ENCODE measurements around the gene PRKG1. TPM values are rescaled to one million over a fixed set of nuclear protein-coding genes. Genes with fewer than 3 reads are reported as not detected.

The PRKG1 gene
- total and polyA plus RNA-seq, 2 of the 4 experiments (the other 2 are of a cell fraction): 3.5 to 18.3 TPM

- no peaks in the 10 kb centered on the region for H3K27me3 ChIP-seq (ENCODE audit: control insufficient read depth, insufficient read depth, low read length)
Observed at GRCh38 chr10:51696251-51696650, 622.0 kb downstream of the PRKG1 start.

More at GRCh38 chr10:51696251-51696650, 622.0 kb downstream of the PRKG1 start:
- intact Hi-C loops (cut with micrococcal nuclease): loop anchor here (5.0 to 10.0 kb wide), 3 partner anchors 266 to 691 kb away; partner anchors contain the start of gene PRKG1
- H3K9ac ChIP-seq (ENCODE audit: low read depth, low read length): no peak overlapping the region
- DNase-seq: no peak
- TF ChIP-seq RCOR1 (IDR thresholded peaks at IDR 0.05; ENCODE audit: insufficient replicate concordance, low read length): no peak
- TF ChIP-seq POLR2A (IDR thresholded peaks at IDR 0.05; ENCODE audit: low read depth, low read length): no peak
- TF ChIP-seq MXI1 (IDR thresholded peaks at IDR 0.05; ENCODE audit: borderline replicate concordance, low read depth, low read length): no peak
- TF ChIP-seq MAZ (IDR thresholded peaks at IDR 0.05; ENCODE audit: borderline replicate concordance, low read depth, low read length): no peak
- no peak for TF ChIP-seq USF2 (IDR thresholded peaks at IDR 0.05; ENCODE audit: low read depth, low read length)
- TF ChIP-seq ELK1 (IDR thresholded peaks at IDR 0.05; ENCODE audit: borderline replicate concordance, low read depth, low read length): no peak
- no peak for TF ChIP-seq MAFK (IDR thresholded peaks at IDR 0.05; ENCODE audit: low read depth, low read length)
- no peak for TF ChIP-seq CTCF (conservative IDR thresholded peaks at IDR 0.05; ENCODE audit: low read depth, low read length)
- TF ChIP-seq RFX5 (IDR thresholded peaks at IDR 0.05; ENCODE audit: low read depth, low read length): no peak
- no peak for TF ChIP-seq NFE2L2 (IDR thresholded peaks at IDR 0.05; ENCODE audit: low read depth, low read length)
- no peak for TF ChIP-seq CEBPB (IDR thresholded peaks at IDR 0.05; ENCODE audit: low read depth, low read length)
- TF ChIP-seq BHLHE40 (IDR thresholded peaks at IDR 0.05; ENCODE audit: low read depth, low read length): no peak
- no peak for TF ChIP-seq SMC3 (IDR thresholded peaks at IDR 0.05; ENCODE audit: low read depth, low read length)
- TF ChIP-seq CHD1 (IDR thresholded peaks at IDR 0.05; ENCODE audit: low read depth, low read length): no peak
- no peak for TF ChIP-seq FOS (IDR thresholded peaks at IDR 0.05; ENCODE audit: low read depth, low read length)
- no peak overlapping the region for H3K23ac ChIP-seq (ENCODE audit: low read depth, low read length)
- no peak overlapping the region for H3K14ac ChIP-seq (replicated peaks; ENCODE audit: low read depth, low read length)
- ChIA-PET POLR2A (ENCODE audit: unreplicated experiment) (no interaction called here), CTCF (no interaction called here)
- H3K4me3 ChIP-seq (ENCODE audit: insufficient read depth, low read depth, low read length): no peak overlapping the region
- no peak overlapping the region for H2AK9ac ChIP-seq (replicated peaks; ENCODE audit: low read depth, low read length, poor library complexity)
- H4K91ac ChIP-seq (ENCODE audit: insufficient read depth, low read depth, low read length): no peak overlapping the region
- H2AFZ ChIP-seq (replicated peaks; ENCODE audit: low read length, poor library complexity): no peak overlapping the region
- no peak overlapping the region; the same call in 1 of the 2 replicates for H3K4me2 ChIP-seq (ENCODE audit: low read depth, low read length)
- no peak overlapping the region for H4K5ac ChIP-seq (ENCODE audit: low read depth, low read length)
- peaks cover 8% of the 10 kb centered on the region for H4K20me1 ChIP-seq (ENCODE audit: insufficient read depth, low read length)
- H2BK5ac ChIP-seq (ENCODE audit: low read depth, low read length, poor library complexity, severe bottlenecking): no peak overlapping the region
- no peak overlapping the region for H2AK5ac ChIP-seq (ENCODE audit: low read depth, low read length)
- H3K9me1 ChIP-seq (ENCODE audit: insufficient read depth, low read length): peaks cover 10% of the 10 kb centered on the region; the same call in 1 of the 2 replicates
- H3K56ac ChIP-seq (ENCODE audit: extremely low read depth, insufficient read depth, low read length): no peak overlapping the region
- no peak overlapping the region for H2BK20ac ChIP-seq (ENCODE audit: low read depth, low read length)
- no peak overlapping the region for H2BK15ac ChIP-seq (ENCODE audit: low read depth, low read length)
- in situ Hi-C loops (cut with MboI; ENCODE audit: low sequenced_read_pairs): no loop called here
- ATAC-seq (ENCODE audit: low read depth): no peak
- WGBS, 2 experiments (ENCODE audit: extremely low coverage in 2 of 2, insufficient read length in 1 of 2): no CpG with 5 or more reads among the region's 1 CpG
- dilution Hi-C loops (cut with HindIII; ENCODE audit: low sequenced_read_pairs, unreplicated experiment): no loop called here
- no peak overlapping the region for H4K8ac ChIP-seq (ENCODE audit: low read depth in 2 of 2, low read length in 2 of 2)
- H3K4ac ChIP-seq (ENCODE audit: low read depth, low read length): no peak overlapping the region
- peaks cover 16 to 31% of the 10 kb centered on the region in 2 experiments; a peak in 3 of 4 replicates for H3K79me1 ChIP-seq (ENCODE audit: low read depth in 1 of 2, low read length in 2 of 2)
- H3K27ac ChIP-seq (ENCODE audit: insufficient read depth, low read length): no peak overlapping the region
- no peak overlapping the region for H3K18ac ChIP-seq (ENCODE audit: low read depth, low read length)
- peaks cover 13% of the 10 kb centered on the region for H3K4me1 ChIP-seq (ENCODE audit: control insufficient read depth, insufficient read depth, low read length)
- H2BK120ac ChIP-seq (ENCODE audit: low read depth, low read length): no peak overlapping the region
- 0 out of 2 replicates have a peak, but pooled peaks cover 2% of the 10 kb centered on the region for H3K36me3 ChIP-seq (ENCODE audit: control insufficient read depth, insufficient read depth, low read length)
- BruUV-seq (replicated peaks): no TSS peak
- H3K9me3 ChIP-seq (ENCODE audit: control insufficient read depth, insufficient read depth, low read length): no peaks in the 10 kb centered on the region
